ENCODE measurements around the gene LCNL1.

- TF ChIP-seq, protein P1, sequence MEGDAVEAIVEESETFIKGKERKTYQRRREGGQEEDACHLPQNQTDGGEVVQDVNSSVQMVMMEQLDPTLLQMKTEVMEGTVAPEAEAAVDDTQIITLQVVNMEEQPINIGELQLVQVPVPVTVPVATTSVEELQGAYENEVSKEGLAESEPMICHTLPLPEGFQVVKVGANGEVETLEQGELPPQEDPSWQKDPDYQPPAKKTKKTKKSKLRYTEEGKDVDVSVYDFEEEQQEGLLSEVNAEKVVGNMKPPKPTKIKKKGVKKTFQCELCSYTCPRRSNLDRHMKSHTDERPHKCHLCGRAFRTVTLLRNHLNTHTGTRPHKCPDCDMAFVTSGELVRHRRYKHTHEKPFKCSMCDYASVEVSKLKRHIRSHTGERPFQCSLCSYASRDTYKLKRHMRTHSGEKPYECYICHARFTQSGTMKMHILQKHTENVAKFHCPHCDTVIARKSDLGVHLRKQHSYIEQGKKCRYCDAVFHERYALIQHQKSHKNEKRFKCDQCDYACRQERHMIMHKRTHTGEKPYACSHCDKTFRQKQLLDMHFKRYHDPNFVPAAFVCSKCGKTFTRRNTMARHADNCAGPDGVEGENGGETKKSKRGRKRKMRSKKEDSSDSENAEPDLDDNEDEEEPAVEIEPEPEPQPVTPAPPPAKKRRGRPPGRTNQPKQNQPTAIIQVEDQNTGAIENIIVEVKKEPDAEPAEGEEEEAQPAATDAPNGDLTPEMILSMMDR (IDR thresholded peaks at IDR 0.05) = no peak
- TF ChIP-seq POLR2A (IDR thresholded peaks at IDR 0.05) = no peak
Observed at GRCh38 chr9:137031904-137032640, 49.3 kb downstream of the LCNL1 start, which contains the start of gene FUT7.
